ENCODE results near the gene ACCS. TPM values are rescaled to one million over a fixed set of nuclear protein-coding genes. Genes with fewer than 3 reads are reported as not detected.

ACCS gene
- total RNA-seq, 1 experiment from 2014 or later, result 13.9 TPM

- no peaks in the 10 kb centered on the region for H3K27me3 ChIP-seq (ENCODE audit: control insufficient read depth, insufficient read depth, low read length)
These were observed 24.5 kb downstream of the ACCS start for GRCh38 chr11:44090539-44090938.

GRCh38 chr11:44094260-44094868 lies 28.3 kb downstream of the ACCS start:
- peak; percentile 85 for DNase-seq
- Histone ChIP-seq H3K4me3 (ENCODE audit: insufficient read depth, low read depth, low read length) (no peak overlapping the region), H3K27me3 (ENCODE audit: control insufficient read depth, insufficient read depth, low read length) (no peaks in the 10 kb centered on the region), H3K36me3 (replicated peaks; ENCODE audit: control insufficient read depth, insufficient read depth, low read length) (no peaks in the 10 kb centered on the region)

More at GRCh38 chr11:44090539-44090938, 24.5 kb downstream of the ACCS start:
- H3K4me3 ChIP-seq (ENCODE audit: insufficient read depth, low read depth, low read length), result no peak overlapping the region
- H3K36me3 ChIP-seq (replicated peaks; ENCODE audit: control insufficient read depth, insufficient read depth, low read length), result no peaks in the 10 kb centered on the region; the same call in 1 of the 2 replicates
- DNase-seq, result no peak

GRCh38 chr11:44095506-44096359 lies 29.7 kb downstream of the ACCS start, which contains the start of gene EXT2:
Gene EXT2 (plus strand): TSS chr11:44095678. CDS start chr11:44107713, 12,035 bp downstream.
- DNase-seq, result peak; percentile 97
- H3K27me3 ChIP-seq (ENCODE audit: control insufficient read depth, insufficient read depth, low read length), result no peaks in the 10 kb centered on the region
- H3K4me3 ChIP-seq (ENCODE audit: insufficient read depth, low read depth, low read length), result peak within 1 kb of the TSS; percentile 79

GRCh38 chr11:44096360-44097185 lies 30.5 kb downstream of the ACCS start:
- H3K27me3 ChIP-seq (ENCODE audit: control insufficient read depth, insufficient read depth, low read length), result no peaks in the 10 kb centered on the region
- DNase-seq, result no peak
- H3K4me3 ChIP-seq (ENCODE audit: insufficient read depth, low read depth, low read length), result peak overlapping the region; percentile 79
- H3K36me3 ChIP-seq (replicated peaks; ENCODE audit: control insufficient read depth, insufficient read depth, low read length), result no peaks in the 10 kb centered on the region

More at GRCh38 chr11:44095506-44096359, 29.7 kb downstream of the ACCS start, which contains the start of gene EXT2:
- no peaks in the 10 kb centered on the region for H3K36me3 ChIP-seq (replicated peaks; ENCODE audit: control insufficient read depth, insufficient read depth, low read length)

- Histone ChIP-seq H3K4me3 (ENCODE audit: insufficient read depth, low read depth, low read length) (no peak overlapping the region), H3K36me3 (replicated peaks; ENCODE audit: control insufficient read depth, insufficient read depth, low read length) (no peaks in the 10 kb centered on the region), H3K27me3 (ENCODE audit: control insufficient read depth, insufficient read depth, low read length) (no peaks in the 10 kb centered on the region)
- no peak for DNase-seq
These were observed 31.8 kb downstream of the ACCS start for GRCh38 chr11:44097821-44098220.

- H3K4me3 ChIP-seq (ENCODE audit: insufficient read depth, low read depth, low read length), result no peak overlapping the region
- no peaks in the 10 kb centered on the region for H3K36me3 ChIP-seq (replicated peaks; ENCODE audit: control insufficient read depth, insufficient read depth, low read length)
- DNase-seq, result no peak
- H3K27me3 ChIP-seq (ENCODE audit: control insufficient read depth, insufficient read depth, low read length), result no peaks in the 10 kb centered on the region
These were observed 35.0 kb downstream of the ACCS start for GRCh38 chr11:44101098-44101497.

- DNase-seq, result peak; percentile 33
- peaks cover 2% of the 10 kb centered on the region for H3K36me3 ChIP-seq (replicated peaks; ENCODE audit: control insufficient read depth, insufficient read depth, low read length)
- H3K27me3 ChIP-seq (ENCODE audit: control insufficient read depth, insufficient read depth, low read length), result no peaks in the 10 kb centered on the region
- H3K4me3 ChIP-seq (ENCODE audit: insufficient read depth, low read depth, low read length), result no peak overlapping the region
These were observed 38.6 kb downstream of the ACCS start for GRCh38 chr11:44104481-44105294.

- no peaks in the 10 kb centered on the region for H3K27me3 ChIP-seq (ENCODE audit: control insufficient read depth, insufficient read depth, low read length)
- H3K4me3 ChIP-seq (ENCODE audit: insufficient read depth, low read depth, low read length), result no peak overlapping the region
- peaks cover 2% of the 10 kb centered on the region for H3K36me3 ChIP-seq (replicated peaks; ENCODE audit: control insufficient read depth, insufficient read depth, low read length)
- no peak for DNase-seq
These were observed 42.2 kb downstream of the ACCS start for GRCh38 chr11:44108260-44108659.

- Histone ChIP-seq H3K27me3 (ENCODE audit: control insufficient read depth, insufficient read depth, low read length) (no peaks in the 10 kb centered on the region), H3K4me3 (ENCODE audit: insufficient read depth, low read depth, low read length) (no peak overlapping the region), H3K36me3 (replicated peaks; ENCODE audit: control insufficient read depth, insufficient read depth, low read length) (peaks cover 3% of the 10 kb centered on the region)
- DNase-seq, result peak; percentile 45
These were observed 44.2 kb downstream of the ACCS start for GRCh38 chr11:44110231-44110679.

- Histone ChIP-seq H3K36me3 (replicated peaks; ENCODE audit: control insufficient read depth, insufficient read depth, low read length) (peaks cover 3% of the 10 kb centered on the region), H3K27me3 (ENCODE audit: control insufficient read depth, insufficient read depth, low read length) (no peaks in the 10 kb centered on the region), H3K4me3 (ENCODE audit: insufficient read depth, low read depth, low read length) (no peak overlapping the region)
- DNase-seq, result no peak
These were observed 46.2 kb downstream of the ACCS start for GRCh38 chr11:44112091-44112821.

- H3K4me3 ChIP-seq (ENCODE audit: insufficient read depth, low read depth, low read length), result no peak overlapping the region
- H3K36me3 ChIP-seq (replicated peaks; ENCODE audit: control insufficient read depth, insufficient read depth, low read length), result peaks cover 3% of the 10 kb centered on the region
- DNase-seq, result no peak
- no peaks in the 10 kb centered on the region for H3K27me3 ChIP-seq (ENCODE audit: control insufficient read depth, insufficient read depth, low read length)
These were observed 46.9 kb downstream of the ACCS start for GRCh38 chr11:44113018-44113417.

GRCh38 chr11:44113572-44113971 lies 47.5 kb downstream of the ACCS start:
- DNase-seq, result no peak
- H3K4me3 ChIP-seq (ENCODE audit: insufficient read depth, low read depth, low read length), result no peak overlapping the region
- H3K36me3 ChIP-seq (replicated peaks; ENCODE audit: control insufficient read depth, insufficient read depth, low read length), result peaks cover 3% of the 10 kb centered on the region
- no peaks in the 10 kb centered on the region for H3K27me3 ChIP-seq (ENCODE audit: control insufficient read depth, insufficient read depth, low read length)

GRCh38 chr11:44116234-44116830 lies 50.3 kb downstream of the ACCS start:
- no peak overlapping the region for H3K4me3 ChIP-seq (ENCODE audit: insufficient read depth, low read depth, low read length)
- H3K27me3 ChIP-seq (ENCODE audit: control insufficient read depth, insufficient read depth, low read length), result no peaks in the 10 kb centered on the region
- DNase-seq, result no peak
- peaks cover 2% of the 10 kb centered on the region for H3K36me3 ChIP-seq (replicated peaks; ENCODE audit: control insufficient read depth, insufficient read depth, low read length)
